Posterior cingulate gyrus (tissue), 11 donors: Measurements from ENCODE around the gene MUC5AC.
"Not testable (repeated sequence)": the region's sequence is repeated elsewhere in the genome, so short reads cannot be mapped to it uniquely, and the experiment has no call there.

Experiments
- DNase-seq, 10 donors: peaks; one replicate each; pipeline versions ENCODE4 v3.0.0 to v3.0.0-alpha.2; 2020 to 2021; ENCODE audit warnings: mixed read lengths in 3 of 10
- intact Hi-C: fragments of 100-400 bp; cut with DNase I; formaldehyde crosslinking; loops from one replicate; pipeline ENCODE4 v1.15.1; 2023

The MUC5AC gene

GRCh38 chr11:1202776-1203504, 45.2 kb downstream of the MUC5AC start:
- intact Hi-C loops, result loop anchor here (5.0 kb wide), 1 partner anchor 314 kb away; no protein-coding TSS in a partner anchor

GRCh38 chr11:1203505-1204271, 45.9 kb downstream of the MUC5AC start:
- intact Hi-C loops, result loop anchor here (5.0 kb wide), 1 partner anchor 314 kb away; no protein-coding TSS in a partner anchor
- peak in 7 of 10 donors; percentile 6 to 80 (median 20) for DNase-seq

More at GRCh38 chr11:1202776-1203504, 45.2 kb downstream of the MUC5AC start:
- DNase-seq, result peak; percentile 44 to 94 (median 62)

DNA sequence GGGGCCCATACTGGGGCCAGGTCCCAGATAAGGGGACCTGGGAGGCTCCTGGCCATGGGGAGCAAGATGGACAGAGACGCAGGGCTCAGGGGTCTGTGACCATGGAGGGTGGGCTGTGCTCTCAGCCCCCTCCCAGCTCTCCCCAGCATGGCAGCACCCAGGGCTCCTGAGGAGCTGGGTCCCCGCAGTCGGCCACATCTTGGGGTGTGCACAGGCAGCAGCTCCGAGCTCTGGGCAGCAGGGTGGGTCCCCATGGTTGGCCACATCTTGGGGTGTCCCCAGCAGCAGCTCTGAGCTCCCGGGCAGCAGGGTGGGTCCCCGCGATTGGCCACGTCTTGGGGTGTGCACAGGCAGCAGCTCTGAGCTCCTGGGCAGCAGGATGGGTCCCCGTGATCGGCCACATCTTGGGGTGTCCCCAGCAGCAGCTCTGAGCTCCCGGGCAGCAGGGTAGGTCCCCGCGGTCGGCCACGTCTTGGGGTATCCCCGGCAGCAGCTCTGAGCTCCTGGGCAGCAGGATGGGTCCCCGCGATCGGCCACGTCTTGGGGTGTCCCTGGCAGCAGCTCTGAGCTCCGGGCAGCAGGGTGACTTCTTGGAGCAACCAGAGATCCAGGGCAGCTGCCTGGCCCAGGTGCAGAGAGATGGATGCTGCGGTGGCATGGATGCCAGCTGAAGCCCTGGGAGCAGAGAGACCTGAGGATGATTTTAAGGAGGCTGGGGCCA, 46.8 kb downstream of the MUC5AC start:
- intact Hi-C loops, result loop anchor here (5.0 kb wide), 1 partner anchor 313 kb away; no protein-coding TSS in a partner anchor
- peak in 5 of 10 donors; percentile 2 to 72 (median 50) for DNase-seq

- DNase-seq, result peak in 7 of 10 donors; percentile 3 to 83 (median 20)
- intact Hi-C loops, result no loop called here
Observed at GRCh38 chr11:1205121-1205986, 47.6 kb downstream of the MUC5AC start.

- peak in 4 of 10 donors; percentile 3 to 67 (median 32) for DNase-seq
- intact Hi-C loops, result no loop called here
Observed at GRCh38 chr11:1205987-1206331, 48.2 kb downstream of the MUC5AC start.

GRCh38 chr11:1206391-1207271, 48.9 kb downstream of the MUC5AC start:
- intact Hi-C loops, result no loop called here
- peak in 7 of 10 donors; percentile 5 to 80 (median 25) for DNase-seq

- DNase-seq, result peak in 7 of 10 donors; percentile 5 to 85 (median 25)
- intact Hi-C loops, result no loop called here
Observed at GRCh38 chr11:1207401-1208143, 49.8 kb downstream of the MUC5AC start.

- intact Hi-C loops, result no loop called here
- DNase-seq, result peak in 2 of 10 donors; percentile 5 to 71
Observed at GRCh38 chr11:1208144-1208393, 50.3 kb downstream of the MUC5AC start.

- intact Hi-C loops, result no loop called here
- peak in 6 of 10 donors; percentile 2 to 75 (median 42) for DNase-seq
Observed at GRCh38 chr11:1208394-1209261, 50.9 kb downstream of the MUC5AC start.

- DNase-seq, result peak in 3 of 10 donors; percentile 1 to 61 (median 47)
- intact Hi-C loops, result no loop called here
Observed at GRCh38 chr11:1209371-1210057, 51.8 kb downstream of the MUC5AC start.

- intact Hi-C loops, result no loop called here
- DNase-seq, result no peak
Observed at GRCh38 chr11:1211838-1212237, 54.1 kb downstream of the MUC5AC start.

DNA sequence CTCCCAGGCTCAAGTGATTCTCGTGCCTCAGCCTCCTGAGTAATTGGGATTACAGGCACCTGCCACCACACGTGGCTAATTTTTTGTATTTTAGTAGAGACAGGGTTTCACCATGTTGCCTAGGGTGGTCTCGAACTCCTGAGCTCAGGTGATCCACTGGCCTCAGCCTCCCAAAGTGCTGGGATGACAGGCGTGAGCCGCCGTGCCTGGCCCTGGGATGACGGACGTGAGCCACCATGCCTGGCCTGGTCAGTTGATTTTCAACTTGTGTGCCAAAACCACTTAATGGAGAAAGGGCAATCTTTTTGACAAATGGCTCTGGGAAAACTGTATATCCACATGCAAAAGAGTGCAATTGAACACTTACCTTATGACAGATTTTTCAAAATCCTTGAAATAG, 58.1 kb downstream of the MUC5AC start:
- intact Hi-C loops, result not testable (repeated sequence)
- DNase-seq, result peak in 1 of 10 donors; percentile 52

- DNase-seq, result peak in 3 of 10 donors; percentile 36 to 52 (median 43)
- intact Hi-C loops, result no loop called here
Observed at GRCh38 chr11:1217151-1217550, 59.4 kb downstream of the MUC5AC start.

GRCh38 chr11:1218256-1218787, 60.6 kb downstream of the MUC5AC start:
- intact Hi-C loops, result no loop called here
- DNase-seq, result peak in 3 of 10 donors; percentile 39 to 57 (median 41)

DNA sequence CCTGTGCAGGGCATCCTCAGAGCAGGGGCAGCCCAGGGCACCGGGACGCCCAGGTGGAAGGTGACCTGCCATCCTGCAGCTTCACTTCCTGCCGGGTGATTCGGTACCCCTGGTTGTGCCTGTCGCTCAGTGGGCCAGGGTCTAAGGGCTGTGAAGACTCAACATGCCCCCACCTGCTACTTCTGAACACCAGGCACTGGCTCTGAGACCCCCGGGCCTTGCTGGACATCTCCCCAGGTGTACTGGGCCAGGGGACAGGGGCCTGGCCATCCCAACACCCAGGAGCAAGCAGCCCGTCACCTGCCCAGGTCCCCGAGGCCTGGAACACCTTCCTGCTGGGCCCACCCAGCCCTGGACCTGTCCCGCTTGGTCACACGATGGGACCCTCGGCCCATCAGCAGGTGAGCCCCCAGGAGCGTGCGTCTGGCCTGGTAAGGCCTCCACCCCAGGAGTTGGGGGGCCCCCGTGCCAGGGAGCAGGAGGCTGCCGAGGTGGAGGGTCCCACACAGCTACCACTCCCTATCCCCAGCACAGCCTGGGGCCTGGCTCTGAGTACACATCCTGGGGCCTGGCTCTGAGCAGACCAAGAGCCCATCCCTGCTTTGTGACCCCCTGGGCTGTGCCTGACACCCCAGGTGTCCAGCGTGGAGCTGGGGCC, 61.2 kb downstream of the MUC5AC start:
- peak in 3 of 10 donors; percentile 45 to 78 (median 57) for DNase-seq
- intact Hi-C loops, result no loop called here

GRCh38 chr11:1219446-1219833, 61.7 kb downstream of the MUC5AC start:
- peak in 3 of 10 donors; percentile 45 to 77 (median 64) for DNase-seq
- intact Hi-C loops, result no loop called here
